Testis (tissue), 5 donors: Measurements from ENCODE around the gene BRAF. TPM values are rescaled to one million over a fixed set of nuclear protein-coding genes. Genes with fewer than 3 reads are reported as not detected.
A peak's percentile ranks its signal among the peaks of the same experiment; 100 is the strongest.

Source experiments
- DNase-seq: peaks from one replicate; pipeline ENCODE4 v3.0.0-alpha.2; 2019
- H3K27ac ChIP-seq, 2 donors: fragments of 200-600 bp; sonication (generic); one replicate each; pipeline ENCODE4 v1.5.1; 2019
- H3K27me3 ChIP-seq: fragments of 200-600 bp; sonication (generic); one replicate; pipeline ENCODE4 v1.5.1; 2019
- H3K36me3 ChIP-seq: fragments of 200-600 bp; sonication (generic); one replicate; pipeline ENCODE4 v1.5.1; 2017; ENCODE audit warnings: low read depth; ENCODE audit errors: missing control alignments
- H3K4me1 ChIP-seq: fragments of 200-600 bp; sonication (generic); one replicate; pipeline ENCODE4 v1.5.1; 2019
- H3K4me3 ChIP-seq, 2 donors: fragments of 200-600 bp; sonication (generic); one replicate each; pipeline ENCODE4 v1.5.1; 2017 to 2019
- H3K9me3 ChIP-seq: fragments of 200-600 bp; sonication (generic); one replicate; pipeline ENCODE4 v1.5.1; 2017
- CTCF ChIP-seq, 3 experiments: fragments of 450-650 bp in 2 of 3; fragments of 200-600 bp in 1 of 3; sonication (generic) in 1 of 3; IDR thresholded peaks; one replicate each; pipeline ENCODE4 v1.5.1; 2016 to 2019; ENCODE audit warnings: antibody characterized with exemption in 3 of 3, mild to moderate bottlenecking in 2 of 3, moderate library complexity in 1 of 3
- POLR2A ChIP-seq: fragments of 450-650 bp; IDR thresholded peaks from one replicate; pipeline ENCODE4 v1.6.1; 2017; ENCODE audit warnings: antibody characterized with exemption, mild to moderate bottlenecking, moderate library complexity
- WGBS, 2 donors: methylation state at CpG; one replicate each; pipeline ENCODE4 v1.1.5; 2018; 5-methylcytosine and 5-hydroxymethylcytosine counted together
- intact Hi-C: fragments of 100-400 bp; cut with DNase I; formaldehyde crosslinking; loops from one replicate; pipeline ENCODE4 v1.15.1; 2023; ENCODE audit warnings: low total_unique reads
- long read RNA-seq, 2 donors: transcript quantifications; one replicate each; lab custom pipeline, GENCODE V29; 2026
- polyA plus RNA-seq: library from polyadenylated mRNA; stranded (reverse); fragments of 350-450 nt; fragmentation: Illumina TruSeq; extraction: RNeasy Lipid Tissue Mini Kit (QIAGEN cat#74804); gene quantifications from one replicate; pipeline ENCODE4 v1.2.3, GENCODE V29; 2014; ENCODE audit warnings: low read depth, low replicate concordance; ENCODE audit not compliant: insufficient read depth
- total RNA-seq, 2 donors: library from RNA; depleted of rRNA; stranded (reverse); fragments of >200 nt; gene quantifications; one replicate each; pipeline ENCODE4 v1.2.3, GENCODE V29; 2016

Gene BRAF
- total RNA-seq = 100 to 1,000 TPM in 1 of 2 donors, 10 to 100 TPM in 1; 82.6 to 124 TPM
- polyA plus RNA-seq = 63.3 TPM
- long read RNA-seq, donor 1, partial matches to known transcripts = 0 of 4 reads
- long read RNA-seq, donor 1, other reads (novel, unspliced or antisense) = 0 of 4 reads
- long read RNA-seq, donor 2, partial matches to known transcripts = 0 of 5 reads
- long read RNA-seq, donor 2, other reads (novel, unspliced or antisense) = 0 of 5 reads

- H3K4me3 ChIP-seq = peak within 1 kb of the TSS; percentile 98 to 99
- peak; percentile 92 for DNase-seq
- H3K9me3 ChIP-seq = no peaks in the 10 kb centered on the region
- 0% methylated on average over 11 to 37 of the region's 56 CpGs for WGBS, 2 donors
- peak within 1 kb of the TSS; percentile 99 to 100 for H3K27ac ChIP-seq
- peak; percentile 35 for TF ChIP-seq POLR2A
- no peak for TF ChIP-seq CTCF (IDR thresholded peaks at IDR 0.05)
- peaks cover 10% of the 10 kb centered on the region for H3K4me1 ChIP-seq
- no peaks in the 10 kb centered on the region for H3K36me3 ChIP-seq
- intact Hi-C loops = no loop called here
- H3K27me3 ChIP-seq = no peaks in the 10 kb centered on the region
Measured at GRCh38 chr7:140924821-140925421, at the start of gene BRAF. Gene BRAF, minus strand, starts transcription at chr7:140924929. Its CDS starts 226 bp downstream, at chr7:140924703.

- H3K4me1 ChIP-seq = no peaks in the 10 kb centered on the region
- intact Hi-C loops = no loop called here
- no peak for TF ChIP-seq POLR2A
- no peak for TF ChIP-seq CTCF (IDR thresholded peaks at IDR 0.05)
- no peaks in the 10 kb centered on the region for H3K9me3 ChIP-seq
- no peak overlapping the region for H3K4me3 ChIP-seq
- no peaks in the 10 kb centered on the region for H3K36me3 ChIP-seq
- 81 to 85% methylated on average over 8 to 9 of the region's 9 CpGs for WGBS, 2 donors
- DNase-seq = no peak
- H3K27me3 ChIP-seq = no peaks in the 10 kb centered on the region
- no peak overlapping the region for H3K27ac ChIP-seq
Measured at GRCh38 chr7:140972876-140973829, 48.4 kb upstream of the BRAF start.

GRCh38 chr7:140972344-140972743, 47.6 kb upstream of the BRAF start:
- Histone ChIP-seq H3K27ac (no peak overlapping the region), H3K36me3 (no peaks in the 10 kb centered on the region), H3K27me3 (no peaks in the 10 kb centered on the region), H3K9me3 (no peaks in the 10 kb centered on the region), H3K4me1 (no peaks in the 10 kb centered on the region), H3K4me3 (no peak overlapping the region)
- DNase-seq = no peak
- TF ChIP-seq CTCF (IDR thresholded peaks at IDR 0.05) (no peak), POLR2A (no peak)
- WGBS, 2 donors = 76 to 86% methylated on average over 2 of the region's 2 CpGs
- intact Hi-C loops = no loop called here

- Histone ChIP-seq H3K4me1 (no peaks in the 10 kb centered on the region), H3K4me3 (no peak overlapping the region), H3K36me3 (no peaks in the 10 kb centered on the region), H3K27ac (no peak overlapping the region), H3K9me3 (no peaks in the 10 kb centered on the region), H3K27me3 (no peaks in the 10 kb centered on the region)
- intact Hi-C loops = no loop called here
- DNase-seq = no peak
- TF ChIP-seq CTCF (IDR thresholded peaks at IDR 0.05) (no peak), POLR2A (no peak)
- WGBS, 2 donors = 71 to 78% methylated on average over 2 of the region's 2 CpGs
Measured at GRCh38 chr7:140967438-140967837, 42.7 kb upstream of the BRAF start.
